Endodermal cell (in vitro differentiated cells): ENCODE data around the gene MORN1. TPM values are rescaled to one million over a fixed set of nuclear protein-coding genes. Genes with fewer than 3 reads are reported as not detected.
A peak's percentile ranks its signal among the peaks of the same experiment; 100 is the strongest.

ENCODE experiments used
- DNase-seq: peaks from one replicate; pipeline ENCODE4 v3.0.0-alpha.2; 2017
- H3K27ac ChIP-seq: 2 replicates; pipeline ENCODE4 v1.5.1; 2013; ENCODE audit warnings: mild to moderate bottlenecking, low read depth, low read length, moderate library complexity
- H3K27me3 ChIP-seq: 2 replicates; pipeline ENCODE4 v1.6.1; 2013; ENCODE audit warnings: mild to moderate bottlenecking, low read length, moderate library complexity; ENCODE audit not compliant: insufficient read depth, control insufficient read depth, poor library complexity, severe bottlenecking
- H3K36me3 ChIP-seq: 2 replicates; pipeline ENCODE4 v1.7.0; 2013; ENCODE audit warnings: mild to moderate bottlenecking, low read length, moderate library complexity; ENCODE audit not compliant: control insufficient read depth, insufficient read depth
- H3K4me1 ChIP-seq: one replicate; pipeline ENCODE4 v1.7.0; 2013; ENCODE audit warnings: low read length; ENCODE audit not compliant: control insufficient read depth, insufficient read depth
- H3K4me3 ChIP-seq: 2 replicates; pipeline ENCODE4 v1.5.1; 2013; ENCODE audit warnings: mild to moderate bottlenecking, low read length, moderate library complexity
- H3K9ac ChIP-seq: 2 replicates; pipeline ENCODE4 v1.6.1; 2013; ENCODE audit warnings: mild to moderate bottlenecking, low read length, moderate library complexity; ENCODE audit not compliant: poor library complexity, severe bottlenecking; ENCODE audit errors: extremely low read depth
- H3K9me3 ChIP-seq: 2 replicates; pipeline ENCODE4 v1.6.1; 2013; ENCODE audit warnings: mild to moderate bottlenecking, low read length, moderate library complexity; ENCODE audit not compliant: control insufficient read depth
- H3K27ac Mint-ChIP-seq: 2 replicates; pipeline ENCODE4 v1.8.0; 2020; ENCODE audit warnings: mixed read lengths
- H3K27me3 Mint-ChIP-seq: 2 replicates; pipeline ENCODE4 v1.8.0; 2021; ENCODE audit warnings: mild to moderate bottlenecking, mixed read lengths; ENCODE audit not compliant: insufficient read depth
- H3K36me3 Mint-ChIP-seq: 2 replicates; pipeline ENCODE4 v1.8.0; 2020; ENCODE audit warnings: low read depth, mixed read lengths
- H3K4me1 Mint-ChIP-seq: 2 replicates; pipeline ENCODE4 v1.8.0; 2020; ENCODE audit warnings: mixed read lengths
- H3K4me3 Mint-ChIP-seq: 2 replicates; pipeline ENCODE4 v1.8.0; 2020; ENCODE audit warnings: mild to moderate bottlenecking, moderate library complexity, mixed read lengths
- H3K9me3 Mint-ChIP-seq: 2 replicates; pipeline ENCODE4 v1.8.0; 2020; ENCODE audit warnings: mild to moderate bottlenecking, mixed read lengths
- WGBS, 2 experiments: methylation state at CpG; one replicate each; pipeline versions ENCODE4 v1.1.5 to v1.1.7; 2013; ENCODE audit warnings: missing lambda C conversion rate in 2 of 2, mixed read lengths in 1 of 2; ENCODE audit not compliant: insufficient coverage in 1 of 2, insufficient read length in 1 of 2; 5-methylcytosine and 5-hydroxymethylcytosine counted together
- total RNA-seq, 2 donors: library from RNA; stranded (reverse); fragmentation: NEBNext Ultra II Directional in 1 of 2; extraction: Animal tissue kit (Norgen Biotek cat#: 25700) in 1 of 2; gene quantifications; 2 replicates in 1 of 2; 3 replicates in 1 of 2; pipeline ENCODE4 v1.2.1, GENCODE V29; 2021
- TF ChIP-seq, protein P1 (sequence below): fragments of 200-600 bp; sonication (generic); conservative IDR thresholded peaks from 2 replicates; pipeline ENCODE4 v1.5.0; 2021; ENCODE audit warnings: antibody characterized with exemption, mild to moderate bottlenecking

MORN1 gene
- total RNA-seq, 2 donors from 2014 or later = 21.3 to 24.9 TPM

DNA sequence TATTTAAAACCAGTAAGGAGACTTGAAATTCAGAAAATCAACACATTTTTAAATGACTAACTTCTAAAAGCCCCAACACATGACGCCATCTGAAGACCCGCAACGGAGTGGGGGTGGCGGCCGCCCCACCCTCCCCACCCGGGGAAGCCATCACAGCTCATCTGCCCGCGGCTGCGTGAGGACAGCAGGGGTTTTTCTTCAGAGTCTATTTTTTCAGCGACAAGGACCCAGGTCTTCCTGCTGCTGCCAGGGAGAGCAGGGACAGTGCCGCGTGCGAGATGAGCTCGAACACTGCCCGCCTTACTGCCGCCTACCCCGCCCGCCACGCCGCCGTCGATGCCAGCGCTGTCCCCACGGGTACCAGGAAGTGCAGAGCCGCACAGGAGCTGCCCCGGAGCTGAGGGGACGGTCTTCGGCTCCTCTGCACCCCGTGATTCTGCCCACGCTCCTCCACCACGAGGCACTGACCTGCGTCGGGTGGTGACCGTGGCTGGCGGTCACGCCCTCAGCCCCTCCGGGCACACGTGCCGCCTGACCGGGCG, 84.2 kb downstream of the MORN1 start:
- no peak for DNase-seq
- Mint-ChIP-seq H3K36me3 (peaks cover 42% of the 10 kb centered on the region), H3K27me3 (no peaks in the 10 kb centered on the region), H3K9me3 (no peaks in the 10 kb centered on the region), H3K4me3 (no peak overlapping the region), H3K4me1 (peaks cover 1% of the 10 kb centered on the region), H3K27ac (no peak overlapping the region)
- TF ChIP-seq, protein P1, sequence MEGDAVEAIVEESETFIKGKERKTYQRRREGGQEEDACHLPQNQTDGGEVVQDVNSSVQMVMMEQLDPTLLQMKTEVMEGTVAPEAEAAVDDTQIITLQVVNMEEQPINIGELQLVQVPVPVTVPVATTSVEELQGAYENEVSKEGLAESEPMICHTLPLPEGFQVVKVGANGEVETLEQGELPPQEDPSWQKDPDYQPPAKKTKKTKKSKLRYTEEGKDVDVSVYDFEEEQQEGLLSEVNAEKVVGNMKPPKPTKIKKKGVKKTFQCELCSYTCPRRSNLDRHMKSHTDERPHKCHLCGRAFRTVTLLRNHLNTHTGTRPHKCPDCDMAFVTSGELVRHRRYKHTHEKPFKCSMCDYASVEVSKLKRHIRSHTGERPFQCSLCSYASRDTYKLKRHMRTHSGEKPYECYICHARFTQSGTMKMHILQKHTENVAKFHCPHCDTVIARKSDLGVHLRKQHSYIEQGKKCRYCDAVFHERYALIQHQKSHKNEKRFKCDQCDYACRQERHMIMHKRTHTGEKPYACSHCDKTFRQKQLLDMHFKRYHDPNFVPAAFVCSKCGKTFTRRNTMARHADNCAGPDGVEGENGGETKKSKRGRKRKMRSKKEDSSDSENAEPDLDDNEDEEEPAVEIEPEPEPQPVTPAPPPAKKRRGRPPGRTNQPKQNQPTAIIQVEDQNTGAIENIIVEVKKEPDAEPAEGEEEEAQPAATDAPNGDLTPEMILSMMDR = no peak
- Histone ChIP-seq H3K36me3 (peaks cover 31% of the 10 kb centered on the region), H3K27me3 (no peaks in the 10 kb centered on the region), H3K9ac (no peak overlapping the region), H3K4me1 (peaks cover 3% of the 10 kb centered on the region), H3K4me3 (no peak overlapping the region), H3K9me3 (no peaks in the 10 kb centered on the region), H3K27ac (no peak overlapping the region)
- WGBS, 2 experiments = 97 to 98% methylated on average over 32 to 41 of the region's 41 CpGs

DNA sequence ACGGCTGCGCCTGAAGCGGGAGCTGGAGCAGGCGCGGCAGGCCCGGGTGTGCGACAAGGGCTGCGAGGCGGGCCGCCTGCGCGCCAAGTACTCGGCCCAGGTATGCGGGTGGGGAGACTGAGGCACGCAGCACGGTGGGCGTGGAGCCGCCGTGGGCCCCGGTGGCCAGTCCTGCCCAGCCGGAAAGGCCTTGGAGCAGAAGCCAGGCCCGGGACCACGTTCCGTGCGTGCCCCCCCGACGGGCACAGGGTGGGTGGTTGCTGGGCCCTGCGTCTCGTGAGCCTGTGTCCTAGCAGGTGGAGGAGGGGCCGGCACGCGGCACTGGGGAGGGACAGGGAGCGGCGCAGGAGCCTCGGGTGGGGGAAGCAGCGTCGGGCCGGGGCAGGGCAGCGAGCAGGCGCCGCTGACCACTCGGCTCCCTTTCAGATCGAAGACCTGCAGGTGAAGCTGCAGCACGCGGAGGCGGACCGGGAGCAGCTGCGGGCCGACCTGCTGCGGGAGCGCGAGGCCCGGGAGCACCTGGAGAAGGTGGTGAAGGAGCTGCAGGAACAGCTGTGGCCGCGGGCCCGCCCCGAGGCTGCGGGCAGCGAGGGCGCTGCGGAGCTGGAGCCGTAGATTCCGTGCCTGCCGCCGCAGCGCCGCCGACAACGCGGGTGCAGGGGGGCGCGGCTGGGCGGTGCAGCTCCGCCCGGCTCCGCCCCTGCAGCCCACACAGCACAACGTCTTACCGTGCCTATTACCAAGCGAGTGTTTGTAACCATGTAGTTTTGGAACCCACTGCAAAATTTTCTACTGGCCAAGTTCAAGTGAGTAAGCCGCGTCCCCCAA, 85.0 kb downstream of the MORN1 start:
- Histone ChIP-seq H3K4me3 (no peak overlapping the region), H3K27ac (no peak overlapping the region), H3K9me3 (no peaks in the 10 kb centered on the region), H3K9ac (no peak overlapping the region), H3K36me3 (peaks cover 31% of the 10 kb centered on the region), H3K27me3 (no peaks in the 10 kb centered on the region), H3K4me1 (peaks cover 3% of the 10 kb centered on the region)
- peak; percentile 86 for DNase-seq
- H3K27me3 Mint-ChIP-seq = no peaks in the 10 kb centered on the region
- TF ChIP-seq, protein P1 = no peak
- peaks cover 42% of the 10 kb centered on the region for H3K36me3 Mint-ChIP-seq
- no peak overlapping the region for H3K4me3 Mint-ChIP-seq
- H3K27ac Mint-ChIP-seq = no peak overlapping the region
- H3K9me3 Mint-ChIP-seq = no peaks in the 10 kb centered on the region
- no peaks in the 10 kb centered on the region for H3K4me1 Mint-ChIP-seq
- WGBS, 2 experiments = 93 to 94% methylated on average over 55 to 81 of the region's 81 CpGs

DNA sequence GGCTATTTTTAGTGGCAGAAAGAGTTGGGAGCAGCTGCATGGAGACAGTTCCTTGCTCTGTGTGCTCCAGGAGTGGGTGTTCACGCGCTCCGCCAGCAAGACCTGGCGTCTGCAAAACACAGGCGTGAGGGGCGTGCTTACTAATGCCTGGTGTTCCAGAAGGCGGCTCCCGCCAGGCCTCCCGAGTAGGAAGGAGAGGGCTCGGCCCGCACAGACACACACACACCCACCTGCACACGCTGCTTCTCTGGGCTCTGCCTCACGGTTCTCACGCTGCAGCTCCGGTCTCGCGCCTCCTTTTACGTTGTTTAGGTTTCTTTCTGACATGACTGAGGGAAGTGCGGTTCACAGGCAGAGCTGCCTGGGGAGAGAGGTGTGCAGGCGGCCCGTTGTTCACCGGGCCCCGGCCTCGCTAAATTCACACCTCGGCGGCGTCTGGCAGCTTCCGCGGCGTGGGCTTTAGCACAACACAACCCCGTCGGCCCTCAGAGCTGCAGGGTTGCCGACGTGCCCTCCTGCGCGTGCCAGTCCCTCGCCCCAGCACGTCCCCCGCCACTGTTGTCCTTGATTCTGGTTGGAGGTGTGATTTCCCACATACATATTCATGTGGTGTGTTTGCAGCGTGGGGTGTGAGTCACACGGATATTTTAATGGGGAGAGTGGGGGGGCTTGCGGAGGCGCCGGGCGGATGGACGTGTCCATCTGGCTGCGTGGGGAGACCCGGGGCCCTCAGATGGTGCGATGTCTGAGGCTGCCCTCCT, 86.3 kb downstream of the MORN1 start:
- Histone ChIP-seq H3K9me3 (no peaks in the 10 kb centered on the region), H3K36me3 (peaks cover 31% of the 10 kb centered on the region), H3K27me3 (no peaks in the 10 kb centered on the region), H3K27ac (peak overlapping the region; percentile 38), H3K9ac (no peak overlapping the region), H3K4me3 (no peak overlapping the region), H3K4me1 (no peaks in the 10 kb centered on the region)
- Mint-ChIP-seq H3K36me3 (peaks cover 42% of the 10 kb centered on the region), H3K27me3 (no peaks in the 10 kb centered on the region), H3K4me1 (no peaks in the 10 kb centered on the region), H3K9me3 (no peaks in the 10 kb centered on the region), H3K27ac (no peak overlapping the region), H3K4me3 (no peak overlapping the region)
- no peak for DNase-seq
- 92 to 93% methylated on average over 24 to 49 of the region's 49 CpGs for WGBS, 2 experiments
- TF ChIP-seq, protein P1 = no peak
